ENCODE data around the gene SLC29A3. TPM values are rescaled to one million over a fixed set of nuclear protein-coding genes. Genes with fewer than 3 reads are reported as not detected.
A peak's percentile ranks its signal among the peaks of the same experiment; 100 is the strongest.

The SLC29A3 gene
- total RNA-seq, 1 experiment from 2014 or later: 9.2 TPM

DNA sequence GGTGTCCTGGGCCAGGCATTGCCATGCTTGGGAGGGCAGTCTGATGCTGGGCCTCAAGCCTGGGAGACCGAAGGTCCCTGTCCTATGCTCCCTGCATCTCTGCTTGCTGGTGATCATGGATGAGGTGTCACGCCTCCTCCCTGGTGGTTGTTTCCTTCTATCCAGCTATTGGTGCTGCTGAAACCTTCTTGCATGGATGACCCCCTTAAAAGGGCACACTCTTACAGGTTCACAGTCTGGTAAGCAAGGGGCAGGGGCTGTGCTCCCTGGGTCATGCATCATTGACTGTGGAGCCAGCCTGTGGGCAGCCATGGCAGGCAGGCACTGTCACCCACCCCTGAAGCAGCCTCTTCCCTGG is 36.8 kb upstream of the SLC29A3 start:
- Mint-ChIP-seq H3K27ac (peak overlapping the region in 1 of 3 experiments; percentile 59; a peak in 1 of 7 replicates), H3K27me3 (ENCODE audit: low read depth) (no peaks in the 10 kb centered on the region; the same call in 1 of the 2 replicates), H3K4me1 (peaks cover 40 to 43% of the 10 kb centered on the region in 2 experiments), H3K4me3 (no peak overlapping the region), H3K9me3 (no peaks in the 10 kb centered on the region), H3K36me3 (ENCODE audit: insufficient read depth in 1 of 3, low read depth in 3 of 3) (peaks cover 10 to 36% (median 25%) of the 10 kb centered on the region in 3 experiments)
- H4K91ac ChIP-seq (ENCODE audit: insufficient read length, low read depth, low read length): no peak overlapping the region
- no peak overlapping the region for H2BK120ac ChIP-seq (ENCODE audit: low read depth, low read length, poor library complexity, severe bottlenecking)
- no peak overlapping the region for H3K4me2 ChIP-seq (ENCODE audit: insufficient read depth, insufficient read length, low read length)
- no peaks in the 10 kb centered on the region for H4K20me1 ChIP-seq (ENCODE audit: control insufficient read depth, insufficient read depth, insufficient read length)
- H4K5ac ChIP-seq (ENCODE audit: insufficient read length, low read depth, low read length): no peak overlapping the region
- H3K14ac ChIP-seq (ENCODE audit: insufficient read depth, low read length): no peak overlapping the region
- H3K27me3 ChIP-seq (ENCODE audit: insufficient read depth, low read length): no peaks in the 10 kb centered on the region
- H2AFZ ChIP-seq (ENCODE audit: low read length): no peak overlapping the region
- no peak overlapping the region for H3T11ph ChIP-seq (ENCODE audit: low read length)
- no peak overlapping the region for H4K8ac ChIP-seq (replicated peaks; ENCODE audit: insufficient read length, low read depth, low read length)
- no peaks in the 10 kb centered on the region for H3K79me1 ChIP-seq (ENCODE audit: insufficient read depth, low read depth, low read length, poor library complexity, severe bottlenecking)
- no peak overlapping the region for H3K9ac ChIP-seq (ENCODE audit: extremely low read depth, insufficient read length, low read length)
- H3K4ac ChIP-seq (ENCODE audit: low read depth, low read length): no peak overlapping the region
- no peak overlapping the region for H2BK12ac ChIP-seq (ENCODE audit: insufficient read length, low read depth, low read length)
- DNase-seq: no peak
- no peaks in the 10 kb centered on the region; the same call in 1 of the 2 replicates for H3K4me1 ChIP-seq (ENCODE audit: insufficient read depth, low read length)
- no peak overlapping the region for H3K27ac ChIP-seq (ENCODE audit: insufficient read length, low read depth, low read length)
- H2BK15ac ChIP-seq (ENCODE audit: low read depth, low read length): no peak overlapping the region
- no peaks in the 10 kb centered on the region for H3K79me2 ChIP-seq (ENCODE audit: insufficient read depth, low read length)
- no peaks in the 10 kb centered on the region for H3K23me2 ChIP-seq (ENCODE audit: insufficient read length, low read depth, low read length, poor library complexity, severe bottlenecking)
- no peak overlapping the region for H2BK5ac ChIP-seq (ENCODE audit: insufficient read length, low read length)
- no peak overlapping the region for H3K18ac ChIP-seq (ENCODE audit: insufficient read length, low read depth, low read length)
- H3K9me3 ChIP-seq (ENCODE audit: control insufficient read depth, low read depth, low read length): no peaks in the 10 kb centered on the region
- H3K56ac ChIP-seq (ENCODE audit: insufficient read length, low read depth, low read length): no peak overlapping the region
- H2AK5ac ChIP-seq (ENCODE audit: insufficient read length, low read length): no peak overlapping the region
- H3K23ac ChIP-seq (ENCODE audit: insufficient read length, low read depth, low read length): no peak overlapping the region
- no CpG with 5 or more reads among the region's 2 CpGs for WGBS (ENCODE audit: extremely low coverage, insufficient read length, low lambda C conversion rate)
- TF ChIP-seq, protein P1, sequence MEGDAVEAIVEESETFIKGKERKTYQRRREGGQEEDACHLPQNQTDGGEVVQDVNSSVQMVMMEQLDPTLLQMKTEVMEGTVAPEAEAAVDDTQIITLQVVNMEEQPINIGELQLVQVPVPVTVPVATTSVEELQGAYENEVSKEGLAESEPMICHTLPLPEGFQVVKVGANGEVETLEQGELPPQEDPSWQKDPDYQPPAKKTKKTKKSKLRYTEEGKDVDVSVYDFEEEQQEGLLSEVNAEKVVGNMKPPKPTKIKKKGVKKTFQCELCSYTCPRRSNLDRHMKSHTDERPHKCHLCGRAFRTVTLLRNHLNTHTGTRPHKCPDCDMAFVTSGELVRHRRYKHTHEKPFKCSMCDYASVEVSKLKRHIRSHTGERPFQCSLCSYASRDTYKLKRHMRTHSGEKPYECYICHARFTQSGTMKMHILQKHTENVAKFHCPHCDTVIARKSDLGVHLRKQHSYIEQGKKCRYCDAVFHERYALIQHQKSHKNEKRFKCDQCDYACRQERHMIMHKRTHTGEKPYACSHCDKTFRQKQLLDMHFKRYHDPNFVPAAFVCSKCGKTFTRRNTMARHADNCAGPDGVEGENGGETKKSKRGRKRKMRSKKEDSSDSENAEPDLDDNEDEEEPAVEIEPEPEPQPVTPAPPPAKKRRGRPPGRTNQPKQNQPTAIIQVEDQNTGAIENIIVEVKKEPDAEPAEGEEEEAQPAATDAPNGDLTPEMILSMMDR (conservative IDR thresholded peaks at IDR 0.05): no peak
- no peak overlapping the region for H2BK20ac ChIP-seq (ENCODE audit: low read depth, low read length, poor library complexity, severe bottlenecking)

All from H9 (cell line).